NCI-H2107 treated with DMSO at 0.1 percent for 48 hours (cell line): ENCODE data around the gene RPLP2.

Source experiments
- DNase-seq: peaks from one replicate; lab custom pipeline; 2025; ENCODE audit not compliant: unreplicated experiment; lab: John Stamatoyannopoulos, UW

The RPLP2 gene

DNA sequence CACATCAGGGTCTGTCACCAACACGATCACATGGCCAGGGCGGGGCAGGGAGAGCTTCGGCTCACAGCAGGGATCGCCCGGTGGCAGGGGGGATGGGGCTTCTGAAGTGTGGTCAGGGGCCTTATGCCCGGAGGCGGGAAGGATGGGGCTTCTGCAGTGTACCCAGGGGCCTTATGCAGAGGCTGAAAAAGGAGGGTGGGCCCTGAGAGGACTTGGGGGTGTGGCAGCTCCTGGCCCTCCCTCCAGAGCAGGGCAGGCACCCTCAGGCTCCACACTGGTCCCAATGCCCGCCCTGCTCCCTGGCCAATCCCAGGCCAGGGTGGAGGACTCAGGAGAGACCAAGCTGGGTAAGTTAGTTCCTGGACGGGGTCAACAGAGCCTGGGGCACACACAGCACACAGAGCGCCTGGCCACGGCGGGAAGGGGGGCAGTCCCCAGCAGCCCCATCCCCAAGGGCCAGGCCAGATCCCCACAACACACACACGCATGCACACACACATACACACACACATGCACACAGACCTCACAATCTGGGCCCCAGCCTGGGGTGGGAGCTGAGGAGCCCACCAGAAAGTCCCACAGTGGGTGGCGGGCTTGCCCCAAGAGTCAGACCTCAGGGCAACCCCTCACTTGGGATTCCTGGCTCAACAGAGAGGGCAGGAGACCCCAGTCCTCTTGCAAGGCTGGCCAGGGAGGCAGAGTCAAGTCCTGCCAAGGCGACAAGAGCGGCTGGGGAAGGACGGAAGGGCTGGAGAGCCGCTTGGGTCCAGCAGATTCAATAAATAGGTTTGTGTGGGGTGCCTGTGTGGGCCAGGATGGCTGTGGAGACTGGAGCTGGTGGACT is 18.8 kb upstream of the RPLP2 start:
- DNase-seq, result no peak

DNA sequence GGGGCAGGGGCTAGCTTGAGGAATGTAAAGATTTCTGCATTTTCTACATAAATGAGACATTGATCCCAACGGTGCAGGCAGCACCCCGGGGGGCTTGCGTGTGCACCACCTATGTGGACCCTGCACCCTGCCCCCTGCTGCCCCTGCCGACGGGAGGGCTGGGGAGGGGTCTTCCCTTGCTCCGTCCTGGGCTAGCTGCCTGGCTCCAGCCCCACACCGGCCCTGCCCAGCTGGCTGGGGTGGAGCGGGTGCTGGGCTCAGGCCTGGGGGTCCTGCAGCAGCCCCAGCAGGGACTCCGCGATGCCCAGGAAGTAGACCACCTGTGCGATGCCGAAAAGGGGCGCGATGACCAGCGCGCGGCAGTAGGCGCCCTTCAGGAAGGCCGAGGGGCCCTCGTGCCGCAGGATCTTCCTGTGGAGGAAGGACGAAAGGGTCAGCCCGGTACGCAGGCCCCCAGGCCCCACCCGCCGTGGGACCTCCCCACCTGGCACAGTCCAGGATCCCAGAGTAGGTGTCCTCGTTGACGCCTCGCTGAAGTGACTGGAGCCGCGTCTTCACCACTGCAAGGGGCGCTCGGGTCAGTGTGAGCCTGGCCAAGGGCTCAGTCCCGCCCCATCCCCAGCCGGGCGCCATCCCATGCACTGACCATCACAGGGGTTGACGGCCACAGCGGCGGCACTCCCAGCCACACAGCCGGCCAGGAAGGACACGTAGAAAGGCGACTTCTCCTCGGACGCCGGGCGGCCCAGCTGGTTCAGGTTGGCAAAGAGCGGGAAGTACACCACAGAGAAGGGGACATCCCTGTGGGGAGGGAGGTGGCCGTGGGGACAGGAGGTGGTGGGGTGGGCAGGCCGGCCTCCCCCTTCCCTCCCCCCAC is 17.9 kb upstream of the RPLP2 start:
- no peak for DNase-seq

DNA sequence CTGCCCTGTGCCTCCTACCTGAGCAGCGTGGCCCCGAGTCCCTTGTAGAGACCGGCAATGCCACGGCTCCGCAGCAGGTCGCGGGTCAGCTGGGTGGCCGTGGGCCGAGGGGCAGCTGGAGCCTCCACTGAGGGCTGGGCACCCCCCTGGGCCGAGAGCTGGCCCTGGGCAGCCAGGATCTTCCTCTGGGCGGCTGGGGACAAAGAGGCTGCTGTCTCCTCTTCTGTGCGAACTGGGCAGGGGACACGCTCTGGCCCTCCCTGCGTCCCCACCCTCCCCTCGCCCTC is 17.3 kb upstream of the RPLP2 start:
- no peak for DNase-seq

DNA sequence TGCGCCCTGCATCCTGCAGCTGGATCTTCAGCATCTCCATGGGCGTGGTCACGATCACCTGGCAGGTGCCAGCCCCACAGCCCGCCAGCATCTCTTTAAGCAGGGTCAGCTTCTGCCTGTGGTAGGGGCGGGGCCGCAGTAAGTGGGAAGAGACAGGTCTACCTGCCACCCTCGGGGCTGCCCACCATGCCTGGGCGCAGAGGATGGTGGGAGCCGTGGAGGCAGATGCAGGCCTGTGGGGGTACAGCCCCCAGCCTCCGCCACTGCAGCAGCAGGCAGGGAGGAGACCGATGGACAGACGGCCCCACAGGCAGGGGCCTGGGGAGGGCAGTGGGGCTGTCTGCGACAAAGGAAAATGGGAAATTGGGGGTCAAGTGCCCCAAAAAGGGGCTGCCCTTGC is 16.9 kb upstream of the RPLP2 start:
- no peak for DNase-seq

DNA sequence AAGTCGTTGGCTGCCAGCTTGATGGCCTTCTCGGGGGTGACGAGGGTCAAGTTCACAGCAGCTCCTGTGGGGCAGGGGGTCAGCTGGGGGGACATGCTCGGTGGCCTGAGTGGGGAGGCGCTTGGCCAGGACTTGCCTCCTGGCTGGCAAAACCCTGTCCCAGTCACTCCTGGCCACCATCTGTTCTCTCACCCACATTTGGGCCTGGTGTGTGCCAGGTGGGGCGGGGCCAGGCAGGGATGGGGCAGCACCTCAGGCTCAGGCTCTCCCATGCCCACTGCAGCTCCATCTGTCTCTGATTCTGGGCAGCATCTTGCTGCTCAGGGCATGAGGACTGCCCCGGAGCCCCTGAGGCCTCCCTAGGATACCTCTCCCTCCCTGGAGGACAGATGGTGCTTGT is 16.2 kb upstream of the RPLP2 start:
- DNase-seq, result no peak

DNA sequence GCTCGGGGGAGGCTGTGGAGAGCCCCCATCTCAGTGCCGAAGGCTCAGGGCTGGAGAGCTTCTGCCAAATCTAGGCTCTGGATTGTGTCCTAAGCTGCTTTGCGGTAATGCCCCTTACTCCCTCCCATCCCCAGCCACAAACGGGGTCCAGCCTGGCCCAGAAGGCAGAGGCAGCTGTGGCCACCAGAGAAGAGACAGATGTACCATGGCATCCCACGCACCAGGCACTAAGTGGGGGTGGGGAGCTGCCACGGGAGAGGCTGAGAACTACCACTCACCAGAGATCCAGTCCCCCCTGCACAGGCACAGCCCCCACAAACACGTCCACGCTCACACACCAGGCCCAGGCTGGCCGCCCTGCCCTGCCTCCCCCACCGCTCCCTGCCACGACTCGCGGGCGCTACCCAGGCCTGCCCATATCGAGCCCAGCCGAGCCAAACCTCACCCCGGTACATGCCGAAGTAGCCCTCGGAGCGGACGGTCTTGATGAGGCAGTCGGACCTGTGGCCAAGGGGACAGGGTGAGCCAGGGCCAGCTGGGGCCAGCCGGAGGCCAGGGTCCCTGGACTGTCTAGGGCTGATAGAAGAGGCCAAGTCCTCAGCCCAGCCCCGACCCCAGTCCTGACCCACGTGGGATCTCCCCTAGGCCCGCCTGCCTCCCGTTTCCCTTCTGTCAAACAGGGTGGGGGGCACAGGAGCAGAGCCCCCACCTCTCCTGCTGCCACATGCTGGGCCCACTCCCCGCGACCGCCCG is 15.6 kb upstream of the RPLP2 start:
- no peak for DNase-seq

DNA sequence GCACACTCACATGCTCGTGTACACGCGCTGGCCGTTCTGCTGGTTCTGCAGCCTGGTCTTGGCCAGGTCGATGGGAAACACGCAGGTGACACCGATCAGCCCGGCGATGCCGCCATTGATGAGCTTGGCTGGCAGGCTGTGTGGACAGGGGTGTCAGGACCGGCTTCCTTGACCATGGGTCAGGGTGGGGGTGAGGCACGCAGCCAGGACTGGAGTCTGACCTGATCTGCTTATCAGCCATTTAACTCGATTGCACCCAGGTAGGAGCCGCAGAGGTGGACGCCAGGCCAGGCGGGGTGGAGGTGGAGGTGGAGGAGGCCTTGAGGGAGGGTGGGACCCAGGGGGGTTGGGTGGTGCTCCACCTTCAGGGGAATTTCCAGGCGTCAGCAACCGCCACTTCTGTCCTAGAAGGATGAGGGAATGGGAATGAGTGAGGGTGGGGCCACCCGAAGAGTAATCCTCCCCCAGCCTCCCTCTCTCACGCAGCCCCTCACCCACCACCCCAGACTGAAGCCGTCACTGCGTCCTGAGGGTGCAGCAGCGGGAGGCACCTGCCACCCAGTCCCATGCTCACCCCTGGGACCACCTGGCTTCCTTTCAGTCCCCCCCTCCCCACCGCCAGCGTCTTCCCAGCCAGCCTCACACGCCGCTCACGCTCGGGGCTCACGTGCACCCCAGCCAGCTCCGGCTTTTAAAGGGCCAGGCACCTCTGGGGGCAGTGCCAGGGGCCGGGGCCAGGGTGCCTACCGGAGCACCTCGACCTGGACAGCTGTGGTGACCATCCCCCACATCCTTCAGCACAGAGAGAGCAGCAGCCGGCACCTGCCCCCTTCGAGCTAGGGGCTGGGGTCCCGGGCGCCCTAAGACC is 14.8 kb upstream of the RPLP2 start:
- no peak for DNase-seq

DNA sequence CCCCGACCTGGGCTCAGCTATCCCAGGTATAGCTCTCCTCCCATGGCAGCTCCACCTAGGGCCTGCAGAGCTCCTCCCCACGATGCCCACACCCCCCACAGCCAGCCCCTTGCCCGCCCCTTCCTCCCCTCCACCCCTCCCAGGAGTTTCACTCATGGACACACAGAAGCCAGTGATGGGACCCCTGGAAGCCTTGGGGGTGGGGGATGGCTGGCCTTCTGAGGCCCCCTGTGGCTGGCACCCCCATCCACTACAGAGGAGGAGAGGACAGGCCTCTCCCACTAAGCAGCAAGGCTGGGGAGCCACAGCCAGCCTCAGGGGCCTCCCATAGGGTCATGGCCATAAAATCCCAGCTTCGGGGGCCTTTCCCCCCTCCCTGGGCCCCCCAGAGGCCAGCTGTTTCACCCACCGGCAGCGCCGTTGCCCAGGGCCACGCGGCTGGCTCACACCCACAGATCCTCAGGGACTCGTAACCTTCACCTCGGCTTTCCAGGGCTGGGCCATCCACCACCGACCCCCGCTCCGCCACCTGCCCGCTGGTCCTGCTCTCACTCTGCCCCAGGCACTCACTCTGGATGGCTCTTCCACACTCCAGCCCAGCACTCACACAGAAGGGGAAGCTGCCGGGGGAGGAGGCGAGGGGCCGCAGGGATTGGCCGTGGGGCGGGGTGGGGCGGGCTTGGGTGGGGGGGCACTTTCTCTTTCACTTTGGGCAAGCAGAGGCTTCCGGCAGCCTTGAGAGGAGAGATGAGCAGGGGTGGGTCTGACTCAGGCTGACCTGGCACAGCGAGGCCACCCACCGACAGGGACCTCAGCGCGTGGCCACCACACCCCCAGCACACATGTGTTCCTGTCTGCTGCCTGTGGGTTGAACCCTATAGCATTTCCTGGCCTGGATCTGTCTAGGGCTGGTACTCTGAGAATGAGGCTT is 13.9 kb upstream of the RPLP2 start:
- peak; percentile 60 for DNase-seq

DNA sequence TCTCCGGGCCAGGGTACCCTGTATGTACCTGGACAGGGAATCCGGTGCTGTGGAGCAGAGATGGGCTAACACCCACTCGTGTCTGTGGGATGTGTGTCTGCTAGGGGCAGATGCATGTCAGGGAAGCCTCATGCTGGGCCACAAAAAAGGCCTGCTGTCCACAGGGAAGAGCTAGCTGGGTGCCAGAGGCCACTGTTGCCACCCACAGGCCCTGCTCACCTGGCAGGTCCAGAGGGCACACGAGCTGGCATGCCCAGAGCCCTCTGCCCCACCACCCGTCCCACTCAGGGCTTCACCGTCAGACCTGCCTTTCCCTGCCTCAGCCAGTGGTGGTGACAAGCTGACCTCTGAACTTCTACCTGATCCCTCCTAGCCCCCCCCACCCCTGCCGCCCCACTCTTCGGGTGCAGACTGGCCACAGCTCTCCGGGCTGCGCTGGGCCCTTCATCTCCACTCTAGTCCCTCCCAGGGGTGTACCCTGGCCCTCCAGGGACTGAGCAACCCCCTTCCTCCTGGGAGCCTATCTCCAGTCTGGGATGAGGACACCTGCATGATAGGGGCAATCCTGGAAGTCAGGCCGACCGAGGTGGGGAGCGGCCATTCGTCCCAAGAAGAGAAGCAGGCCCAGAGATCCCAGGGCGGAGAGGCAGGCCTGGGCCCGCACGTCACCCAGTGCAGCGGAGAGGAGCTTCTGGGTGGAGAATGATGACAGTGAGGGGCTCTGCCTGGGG is 13.0 kb upstream of the RPLP2 start:
- DNase-seq, result no peak

DNA sequence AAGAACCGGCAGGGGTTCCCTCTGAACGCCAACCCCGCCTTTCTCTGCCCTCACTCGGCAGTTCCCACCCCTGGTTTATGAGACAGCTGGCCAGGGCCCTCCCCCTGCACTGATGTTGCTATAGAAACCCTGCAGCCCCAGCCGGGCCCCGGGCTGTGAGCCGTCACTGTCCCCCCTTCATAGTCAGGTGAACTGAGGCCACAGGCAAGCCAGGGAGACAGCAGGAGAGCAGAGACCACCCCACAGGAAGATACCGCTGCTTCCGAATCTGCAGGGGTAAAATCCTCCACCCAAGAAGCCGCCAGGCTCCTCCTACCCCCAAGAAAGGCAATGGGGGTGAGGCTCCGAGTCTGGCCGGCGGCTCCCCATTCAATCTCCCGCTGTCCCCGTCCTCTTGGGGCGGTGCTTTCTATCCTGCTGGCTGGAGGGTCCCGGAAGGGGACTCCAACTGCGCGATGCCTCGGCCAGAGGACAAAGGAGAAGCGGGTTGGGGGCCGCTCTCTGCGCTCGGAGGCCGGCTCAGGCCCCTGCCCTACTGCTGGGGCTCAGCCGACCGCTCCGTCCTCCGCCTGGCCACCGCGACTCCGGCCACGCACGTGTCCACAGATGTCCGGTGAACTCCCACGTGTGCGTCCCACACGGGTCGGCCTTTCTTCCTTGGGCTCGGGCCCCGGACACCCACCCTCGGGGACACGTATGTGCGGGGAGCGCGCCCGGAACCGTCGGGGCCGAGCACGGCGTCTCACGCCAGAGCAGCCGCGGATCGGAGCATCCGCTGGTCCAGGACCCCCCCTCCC is 12.3 kb upstream of the RPLP2 start:
- DNase-seq, result peak; percentile 57

DNA sequence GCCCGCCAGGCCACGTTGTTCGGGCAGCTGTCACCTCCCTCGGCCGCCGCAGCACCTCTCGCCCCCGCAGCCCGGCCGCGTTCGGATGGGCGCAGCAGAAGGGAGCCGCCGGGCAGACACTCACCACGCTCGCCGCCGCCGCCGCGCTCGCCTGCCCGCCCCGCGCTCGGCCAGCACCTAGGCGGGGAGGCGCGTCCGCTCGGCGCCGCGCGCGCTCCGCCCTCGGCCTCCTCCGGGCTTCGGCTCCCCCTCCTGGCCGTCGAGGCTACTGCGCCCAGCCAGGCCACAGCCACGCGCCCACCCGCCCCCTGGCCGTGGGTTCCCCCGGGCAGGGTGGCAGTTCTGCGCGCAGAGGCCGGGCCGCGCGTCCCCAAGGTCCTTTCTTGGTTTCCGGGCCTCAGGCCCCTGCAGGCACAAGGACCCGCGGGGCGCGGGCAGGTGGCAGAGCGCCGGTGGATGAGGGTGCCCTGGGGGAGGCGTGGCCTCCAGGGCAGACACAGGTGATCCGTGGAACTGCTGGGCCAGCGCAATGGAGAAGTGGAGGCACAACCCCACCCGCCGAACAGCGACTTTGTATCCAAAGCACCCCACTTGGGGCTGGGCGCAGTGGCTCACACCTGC is 11.6 kb upstream of the RPLP2 start, which contains the start of gene SLC25A22:
Gene SLC25A22, minus strand, starts transcription at position 189 of the 621 bp plus-strand sequence. CDS start 3,275 bp downstream, outside the sequence.
- peak; percentile 22 for DNase-seq

DNA sequence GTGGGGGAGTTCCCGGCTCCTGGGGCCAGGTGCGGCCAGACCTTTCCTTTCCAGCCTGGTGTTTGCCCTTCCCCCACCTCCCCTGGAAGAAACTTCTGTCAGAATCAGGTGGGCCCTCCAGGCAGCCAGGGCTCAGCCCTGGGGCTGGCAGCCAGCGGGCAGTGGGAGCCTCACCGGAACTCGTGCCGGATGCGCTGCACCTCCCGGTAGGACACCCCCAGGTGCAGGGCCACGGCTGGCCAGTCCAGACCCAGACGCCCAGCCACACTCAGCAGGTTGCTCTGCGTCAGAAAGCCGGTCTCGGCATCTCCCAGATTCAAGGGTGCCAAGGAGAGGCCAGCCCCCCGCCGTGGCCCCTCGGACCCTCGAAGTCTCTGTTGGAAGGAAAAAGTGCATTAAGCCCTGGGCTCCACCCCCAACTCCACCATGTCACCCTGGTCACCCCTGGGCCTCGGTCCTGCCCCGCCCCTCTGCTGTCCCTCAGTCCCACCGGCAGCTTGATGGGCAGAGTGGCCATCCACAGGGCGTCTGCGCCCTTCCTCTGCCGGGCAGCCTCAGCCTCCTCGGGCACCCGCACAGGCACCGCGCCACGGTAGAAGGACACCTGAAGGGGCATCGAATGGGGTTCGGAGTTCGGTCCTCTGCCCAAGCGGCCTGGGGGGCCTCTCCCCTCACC is 10.0 kb upstream of the RPLP2 start:
- DNase-seq, result no peak

DNA sequence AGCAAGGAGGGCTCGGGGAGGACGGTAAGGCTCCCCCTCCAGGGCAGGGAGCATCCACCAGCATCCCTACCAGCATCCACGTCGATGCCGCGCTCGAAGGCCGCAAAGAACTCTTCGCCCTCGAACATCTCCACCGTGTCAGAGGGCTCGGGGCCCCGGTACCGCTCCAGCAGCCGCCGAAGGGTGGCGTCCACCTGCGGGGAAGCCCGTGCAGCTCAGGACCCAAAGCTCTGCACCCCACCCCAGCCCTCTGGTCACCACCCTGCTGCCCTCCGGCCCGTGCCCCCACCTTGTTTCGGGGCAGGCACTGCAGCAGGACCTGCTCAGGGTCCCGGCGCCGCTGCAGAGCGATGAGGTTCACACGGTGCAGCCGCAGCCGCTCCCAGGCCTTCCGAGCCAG is 9.3 kb upstream of the RPLP2 start:
- DNase-seq, result no peak

DNA sequence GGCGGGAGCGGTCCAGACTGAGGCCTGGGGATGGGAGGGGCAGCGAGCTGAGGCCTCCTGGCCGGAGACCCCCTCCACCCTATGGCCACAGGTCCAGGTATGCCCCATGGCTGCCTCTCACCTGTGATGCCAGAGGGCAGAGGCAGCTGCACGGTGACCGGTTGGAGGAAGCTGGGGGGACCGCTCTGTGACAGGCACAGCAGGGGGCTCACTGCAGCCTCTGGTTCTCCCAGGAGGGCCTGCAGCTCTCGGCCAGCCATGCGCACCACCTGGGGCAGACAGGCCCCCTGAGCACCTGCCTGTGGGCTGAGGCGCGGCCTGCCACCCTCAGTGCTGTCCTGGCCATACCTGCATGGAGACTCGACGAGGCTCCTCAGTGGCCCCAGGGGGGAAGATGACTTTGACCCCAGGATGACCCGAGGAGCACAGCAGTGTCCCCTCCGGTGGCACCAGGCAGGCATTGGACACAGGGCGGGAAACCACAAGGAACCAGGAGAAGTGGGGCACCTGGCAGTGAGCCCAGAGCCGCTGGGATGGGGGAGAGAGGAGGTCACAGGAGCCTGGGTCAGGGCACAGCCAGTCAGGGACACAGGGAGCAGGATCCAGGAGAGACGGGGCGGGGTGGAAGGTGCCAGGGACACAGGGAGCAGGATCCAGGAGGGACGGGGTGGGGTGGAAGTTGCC is 8.5 kb upstream of the RPLP2 start:
- no peak for DNase-seq

DNA sequence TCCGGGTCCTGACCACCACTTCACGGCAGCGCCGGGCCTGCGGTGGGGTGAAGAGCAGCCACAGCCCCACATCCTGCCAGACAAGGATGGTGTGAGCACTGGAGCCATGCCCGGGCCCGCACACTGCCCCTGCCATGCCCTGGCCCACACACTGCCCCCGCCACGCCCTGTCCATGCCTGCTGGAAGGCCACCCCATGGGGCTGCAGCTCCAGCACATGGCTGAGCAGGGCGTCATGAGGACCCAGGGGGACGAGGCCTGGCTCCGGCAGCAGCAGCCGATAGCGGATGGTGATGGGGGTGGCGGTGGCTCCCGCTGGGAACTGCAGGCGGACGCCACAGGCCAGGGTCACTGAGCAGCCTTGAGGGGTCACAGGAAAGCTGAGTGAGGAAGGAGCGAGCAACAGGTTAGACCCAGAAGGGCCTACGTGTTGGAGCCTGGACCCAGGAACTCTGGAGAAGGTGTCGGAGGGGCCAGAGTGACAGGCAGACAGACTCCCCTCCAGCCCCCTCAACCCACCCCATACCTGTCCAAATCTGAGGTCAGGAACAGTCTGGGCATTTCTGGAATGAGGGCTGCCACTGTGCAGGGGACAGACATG is 7.6 kb upstream of the RPLP2 start:
- DNase-seq, result no peak
